GM21447 (cell line): ENCODE results near the gene ATP8A1.
"Not testable (repeated sequence)": the region's sequence is repeated elsewhere in the genome, so short reads cannot be mapped to it uniquely, and the experiment has no call there.

ENCODE experiments used
- ATAC-seq: cut with Tn5 transposase; IDR thresholded peaks from one replicate; pipeline ENCODE4 v1.9.1; 2021; ENCODE audit not compliant: unreplicated experiment

Gene ATP8A1

DNA sequence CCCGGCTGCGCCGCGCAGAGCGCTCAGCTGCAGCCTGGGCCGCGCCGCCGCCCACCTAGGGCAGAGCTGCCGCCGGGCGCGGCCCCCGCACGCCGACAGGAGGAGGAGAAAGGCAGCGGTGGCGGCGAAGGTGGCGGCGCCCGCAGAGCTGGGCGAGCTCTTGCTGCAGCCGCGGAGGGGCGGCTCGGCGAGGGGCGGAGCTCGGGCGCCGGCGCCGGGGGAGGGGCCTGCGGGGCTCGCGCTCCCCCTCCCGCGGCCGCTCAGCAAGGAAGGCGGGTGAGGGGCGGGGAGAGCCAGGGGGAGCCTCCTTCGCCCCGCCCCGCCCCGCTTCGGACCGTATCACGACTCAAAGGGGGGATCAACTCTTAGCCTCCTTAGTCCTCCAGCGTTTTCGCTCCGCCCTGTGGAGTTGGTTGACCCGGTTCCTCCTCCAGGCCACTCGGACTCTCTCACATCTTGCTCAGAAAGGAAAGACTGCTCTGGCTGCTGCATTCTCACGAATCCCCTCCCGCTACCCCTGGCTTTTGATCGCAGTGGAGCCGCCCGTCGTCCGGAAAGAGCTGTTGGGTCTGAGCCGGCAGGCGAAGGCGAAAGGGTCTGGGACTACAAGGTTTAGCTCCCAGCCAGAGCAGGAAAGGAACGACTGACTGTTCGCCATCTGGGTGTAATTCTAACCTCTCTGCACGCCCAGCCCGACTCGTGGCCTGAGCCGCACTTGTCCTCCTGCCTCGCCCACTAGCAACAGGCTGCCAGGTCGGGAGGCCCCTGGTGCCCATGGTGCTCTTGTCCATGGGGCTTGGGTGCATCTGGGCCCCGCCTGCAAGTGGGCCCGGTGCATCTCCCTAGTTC lies at the start of gene ATP8A1:
Gene ATP8A1, minus strand, starts transcription at position 162 of the 849 bp plus-strand sequence. CDS start 232 bp downstream, outside the sequence.
- ATAC-seq, result peak; percentile 65

DNA sequence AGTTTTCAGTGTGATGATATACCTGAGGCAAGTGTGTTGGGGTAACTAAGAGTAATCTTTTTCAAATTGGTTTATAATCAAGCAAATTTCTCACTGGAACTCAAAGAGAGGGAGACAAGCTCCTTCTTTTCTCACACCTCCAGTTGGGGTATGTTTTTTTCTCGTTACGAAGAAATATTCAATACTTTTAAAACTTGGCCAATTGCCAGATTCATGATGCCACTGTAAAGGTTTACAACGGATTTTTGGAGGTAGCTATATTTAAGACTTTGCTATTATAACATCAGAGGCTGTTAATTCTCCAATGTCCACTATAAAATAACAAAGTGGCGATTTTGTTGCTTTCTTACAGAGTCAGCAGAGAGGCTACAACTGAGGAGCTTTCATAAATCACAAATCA lies 49.2 kb upstream of the ATP8A1 start:
- no peak for ATAC-seq

GRCh38 chr4:42703813-42704212 lies 46.9 kb upstream of the ATP8A1 start:
- ATAC-seq, result no peak

DNA sequence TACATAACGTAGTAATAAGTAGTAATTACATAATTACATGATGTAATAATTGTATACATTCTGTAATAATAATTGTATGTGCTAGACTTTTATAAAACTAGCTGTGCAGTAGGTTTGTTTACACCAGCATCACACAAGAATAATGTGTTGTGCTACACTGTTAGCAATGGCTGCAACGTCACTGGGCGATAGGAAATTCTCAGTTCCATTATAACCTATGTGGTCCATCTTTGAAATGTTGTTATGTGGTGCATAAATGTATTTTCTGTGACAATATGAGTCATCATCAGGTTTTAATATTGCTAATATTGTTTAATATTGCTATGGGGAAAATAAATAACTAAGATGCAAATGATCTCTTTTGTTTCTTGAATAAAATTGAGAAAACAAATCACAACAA lies 46.0 kb upstream of the ATP8A1 start:
- no peak for ATAC-seq

DNA sequence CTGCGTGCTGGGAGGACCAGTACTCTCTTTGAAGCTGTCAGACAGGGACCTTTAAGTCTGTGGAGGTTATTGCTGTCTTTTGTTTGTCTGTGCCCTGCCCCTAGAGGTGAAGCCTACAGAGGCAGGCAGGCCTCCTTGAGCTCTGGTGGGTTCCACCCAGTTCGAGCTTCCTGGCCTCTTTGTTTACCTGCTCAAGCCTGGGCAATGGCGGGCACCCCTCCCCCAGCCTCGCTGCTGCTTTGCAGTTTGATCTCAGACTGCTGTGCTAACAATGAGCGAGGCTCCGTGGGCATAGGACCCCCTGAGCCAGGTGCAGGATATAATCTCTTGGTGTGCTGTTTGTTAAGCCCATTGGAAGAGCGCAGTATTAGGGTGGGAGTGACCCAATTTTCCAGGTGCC lies 44.9 kb upstream of the ATP8A1 start:
- not testable (repeated sequence) for ATAC-seq

- no peak for ATAC-seq
Observed at GRCh38 chr4:42690537-42690936, 33.6 kb upstream of the ATP8A1 start.

DNA sequence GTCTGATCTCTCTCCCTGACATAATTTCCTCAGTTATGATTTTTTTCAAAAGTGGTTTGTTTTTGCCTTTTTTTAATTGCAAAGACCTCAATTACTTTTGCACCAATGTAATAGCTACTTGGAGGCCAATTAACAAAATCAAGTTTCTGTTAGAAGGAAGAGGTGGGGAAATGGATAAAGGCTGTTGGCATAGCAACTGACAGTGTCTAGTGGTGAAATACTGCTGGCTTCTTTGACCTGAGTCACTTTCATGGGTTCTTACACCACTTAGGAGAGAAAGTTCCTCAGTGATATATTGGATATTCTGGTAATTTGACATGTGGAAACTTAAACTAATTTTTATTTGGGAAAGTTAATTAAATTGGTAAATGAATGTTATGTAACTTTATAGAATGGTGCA lies 26.5 kb upstream of the ATP8A1 start:
- no peak for ATAC-seq

- no peak for ATAC-seq
Observed at GRCh38 chr4:42678512-42678911, 21.6 kb upstream of the ATP8A1 start.

GRCh38 chr4:42676066-42676951 lies 19.4 kb upstream of the ATP8A1 start:
- no peak for ATAC-seq

DNA sequence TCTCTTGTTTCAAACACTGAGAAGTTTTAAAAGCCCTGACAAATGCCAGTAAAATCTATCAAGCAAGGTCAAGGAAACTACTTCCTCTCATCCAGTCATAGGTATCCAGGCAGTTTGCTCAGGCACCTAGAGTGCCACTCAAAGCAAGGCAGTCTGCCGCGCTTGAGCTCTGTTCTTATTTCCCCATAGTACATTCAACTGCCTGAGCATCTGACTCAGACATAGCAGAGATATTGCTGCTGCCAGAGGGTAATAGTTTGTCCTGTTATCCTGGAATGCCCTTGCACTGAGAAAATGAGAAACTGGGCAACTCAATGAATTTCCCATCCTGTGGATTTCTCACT lies 16.1 kb upstream of the ATP8A1 start:
- ATAC-seq, result no peak

DNA sequence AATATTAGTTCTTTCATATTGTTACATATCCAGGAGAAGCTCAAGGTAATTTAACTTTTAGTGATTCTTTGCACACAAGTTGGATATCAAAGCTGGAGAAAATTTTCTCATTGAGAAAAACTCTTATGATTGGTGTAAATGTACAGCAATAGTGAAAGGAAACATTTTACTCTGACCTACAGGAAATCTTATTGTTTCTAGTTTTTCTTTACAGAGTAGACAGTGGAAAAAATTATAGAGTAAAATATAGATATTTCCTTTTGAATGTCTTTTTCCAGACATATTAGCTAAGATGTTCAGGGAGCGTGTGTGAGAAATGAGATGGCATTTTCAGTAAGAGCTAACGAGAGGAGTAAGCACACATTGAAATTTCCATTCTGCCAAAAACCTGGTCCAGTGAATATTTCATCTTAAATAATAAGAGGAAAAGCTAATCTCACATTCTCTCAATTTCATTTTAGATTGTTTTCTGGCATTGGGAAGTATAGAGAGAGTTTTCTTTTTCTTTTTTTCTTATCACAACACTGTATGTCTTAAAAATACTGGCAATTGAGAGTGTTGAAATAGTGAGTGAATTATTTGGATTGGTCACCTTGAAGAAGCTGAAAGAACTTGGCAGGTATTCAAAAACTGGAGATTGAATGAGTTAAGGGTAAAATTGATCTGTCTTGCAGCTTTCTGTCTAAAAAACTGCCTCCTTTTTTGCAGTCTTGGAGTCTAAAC lies 15.6 kb upstream of the ATP8A1 start:
- no peak for ATAC-seq

DNA sequence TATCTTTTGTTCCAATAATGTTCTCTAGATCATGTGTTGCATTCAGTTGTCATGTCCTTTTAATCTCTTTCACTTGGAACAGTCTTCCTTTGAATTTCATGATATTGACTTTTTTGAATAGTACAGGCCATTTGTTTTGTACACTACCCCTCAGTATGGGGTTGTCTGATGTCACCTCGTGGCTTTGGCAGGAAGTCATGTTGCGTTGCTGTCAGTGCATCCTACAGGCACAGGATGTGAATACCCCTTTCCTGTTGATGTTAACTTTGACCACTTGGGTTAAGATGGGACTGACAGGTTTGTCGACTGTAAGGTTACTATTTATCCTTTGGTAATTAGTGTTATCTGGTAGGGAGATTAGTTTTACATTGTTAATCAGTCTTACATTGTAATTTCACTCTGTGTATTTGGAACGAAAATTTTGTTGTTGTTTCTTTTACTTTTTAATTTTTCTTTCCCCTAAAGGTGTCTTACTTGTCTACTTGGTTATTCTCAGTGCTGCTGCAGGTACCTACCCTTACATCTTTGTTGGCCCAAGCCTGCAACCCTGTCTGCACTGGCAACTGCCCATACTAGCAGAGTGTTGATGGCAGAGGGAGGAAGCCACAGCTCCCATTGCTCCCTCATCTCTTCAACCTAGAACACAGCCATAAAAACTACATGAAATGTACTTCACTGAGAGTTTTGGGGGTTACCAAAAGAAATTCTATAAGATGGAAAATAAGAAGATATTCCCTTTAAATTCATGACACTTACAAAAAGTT lies 14.7 kb upstream of the ATP8A1 start:
- ATAC-seq, result peak; percentile 88

- ATAC-seq, result no peak
Observed at GRCh38 chr4:42658261-42658660, 1.4 kb upstream of the ATP8A1 start.

- no peak for ATAC-seq
Observed at GRCh38 chr4:42656679-42656943, 294 bp downstream of the ATP8A1 start.

DNA sequence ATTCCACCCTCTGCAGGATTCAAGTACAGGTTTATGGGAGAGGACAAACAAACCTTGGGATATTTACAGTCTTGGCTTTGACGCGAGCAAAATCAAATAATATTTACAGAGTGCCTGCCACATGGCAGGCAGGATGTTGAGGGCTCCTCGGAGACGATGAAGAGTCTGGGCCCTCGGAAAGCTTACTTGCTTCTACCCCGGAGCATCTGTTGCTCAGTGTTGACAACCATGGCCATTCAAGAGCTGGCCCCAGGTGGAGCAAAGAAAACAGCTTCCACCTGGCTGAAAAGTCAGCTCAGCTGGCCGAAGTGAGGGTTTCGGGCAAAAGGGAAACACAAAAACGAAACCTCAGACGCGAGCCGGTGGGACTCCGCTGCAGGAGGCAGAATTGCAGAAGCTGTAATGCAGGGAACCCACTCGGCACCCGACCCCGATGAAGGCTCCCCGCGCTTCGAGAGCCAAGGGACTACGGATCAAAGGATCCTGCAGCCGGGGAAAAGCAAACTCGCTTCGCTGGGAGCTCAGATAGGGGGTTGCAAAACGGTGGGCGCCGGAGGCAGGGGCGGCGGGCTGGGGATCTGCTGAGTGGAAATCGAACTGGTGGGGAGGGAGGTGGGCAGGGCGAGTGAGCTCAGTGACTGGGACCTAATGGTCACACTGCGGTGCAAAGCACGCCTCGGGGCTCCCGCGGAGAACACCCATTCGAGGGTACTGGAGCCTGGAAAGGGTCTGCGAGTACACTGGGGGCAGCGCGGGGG lies 805 bp downstream of the ATP8A1 start:
- ATAC-seq, result peak; percentile 29

DNA sequence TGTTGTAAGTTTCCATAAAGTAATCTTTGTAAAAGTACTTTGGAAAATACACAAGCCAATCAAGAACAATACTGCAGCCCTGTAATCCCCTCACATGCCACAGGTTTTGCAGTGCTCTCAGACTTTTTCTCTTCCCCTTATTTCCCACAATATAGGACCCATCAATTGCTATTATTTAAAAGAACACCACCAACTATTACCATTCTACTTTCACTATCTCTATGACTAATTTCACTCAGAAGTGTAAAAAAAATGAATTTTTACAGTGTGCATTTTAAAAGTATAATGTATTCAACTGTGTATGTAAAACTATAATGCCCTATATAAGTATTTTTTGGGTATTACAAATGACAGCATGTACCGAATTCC lies 1.7 kb downstream of the ATP8A1 start:
- ATAC-seq, result no peak

DNA sequence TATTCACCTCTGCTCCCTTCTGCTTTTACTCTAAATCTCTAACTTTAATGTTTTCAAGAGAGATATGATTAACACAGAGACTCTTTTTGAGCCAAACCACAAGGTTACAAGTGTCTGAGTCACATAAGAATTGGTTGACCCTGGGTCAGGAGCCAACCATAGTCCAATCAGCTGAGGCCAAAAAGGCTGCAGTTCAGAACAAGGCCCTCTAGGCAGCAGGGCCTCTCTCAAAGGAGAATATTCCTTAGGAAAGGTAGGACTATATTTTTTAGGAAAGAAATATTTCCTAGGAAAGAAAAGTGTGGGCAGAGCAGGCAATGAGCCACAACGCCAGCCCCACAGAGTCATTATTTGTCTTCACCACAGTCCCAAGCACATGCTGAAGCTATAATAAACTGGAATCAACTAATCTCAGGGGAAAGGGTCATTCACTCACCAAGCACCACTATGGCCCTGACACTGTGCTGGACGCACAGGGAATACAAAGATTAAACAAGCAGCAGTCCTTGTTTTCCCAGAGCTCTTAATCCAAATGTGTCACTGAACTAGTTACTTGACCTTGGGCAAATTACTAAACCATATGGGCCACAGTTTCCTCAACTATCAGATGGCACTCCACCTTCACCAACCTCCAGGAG lies 2.2 kb downstream of the ATP8A1 start:
- peak; percentile 27 for ATAC-seq

DNA sequence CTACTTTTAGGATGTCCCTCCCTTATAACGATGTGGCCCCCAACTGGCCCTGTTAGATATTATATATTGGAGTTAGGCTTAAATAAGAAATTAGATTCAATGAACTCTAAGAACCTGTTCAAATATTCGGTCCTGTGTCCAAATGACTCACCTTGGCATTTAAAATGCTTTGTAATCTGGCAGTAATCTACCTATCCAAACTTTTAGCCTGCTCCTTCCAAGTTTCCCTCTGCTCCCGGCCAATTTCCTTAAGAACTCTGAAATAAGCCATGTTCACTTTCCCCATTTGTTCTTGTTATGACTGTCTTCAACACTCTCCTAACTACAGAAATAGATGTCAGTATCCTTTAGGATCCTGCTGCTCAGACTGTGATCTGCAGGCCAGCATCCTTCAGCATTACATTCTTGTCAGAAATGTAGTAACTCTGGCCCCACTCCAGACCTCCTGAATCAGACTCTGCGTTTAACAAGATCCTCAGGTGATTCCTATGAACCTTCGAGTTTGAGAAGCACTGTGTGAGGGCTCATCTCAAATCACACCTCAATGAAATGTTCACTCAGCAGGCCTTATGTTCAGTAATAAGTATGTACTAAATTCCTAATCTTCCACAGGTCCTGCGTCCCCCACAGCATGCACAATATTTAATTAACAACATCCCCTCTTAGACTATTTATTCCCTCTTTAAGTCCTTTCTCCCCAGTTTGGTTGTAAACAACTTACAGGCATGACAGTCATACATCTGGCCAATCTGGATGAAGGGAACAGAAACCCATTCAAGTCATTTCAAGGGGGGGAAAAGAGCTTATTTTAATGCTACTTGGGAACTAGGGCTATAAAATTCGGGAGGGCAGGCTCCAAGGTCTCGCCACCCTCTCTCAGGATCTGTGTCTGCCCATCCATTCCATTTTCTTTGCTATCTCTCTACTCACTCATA lies 3.0 kb downstream of the ATP8A1 start:
- ATAC-seq, result no peak
